Esophagus squamous epithelium (tissue), 5 donors: ENCODE measurements around the gene SLC44A1. TPM values are rescaled to one million over a fixed set of nuclear protein-coding genes. Genes with fewer than 3 reads are reported as not detected.

ENCODE experiments used
- DNase-seq: peaks from one replicate; lab custom pipeline; 2025; lab: John Stamatoyannopoulos, UW
- H3K27ac ChIP-seq, 4 donors: fragments of 200-600 bp; sonication (generic); one replicate each; pipeline ENCODE4 v1.5.1; 2016 to 2019; ENCODE audit warnings: mild to moderate bottlenecking in 1 of 4
- H3K27me3 ChIP-seq, 4 donors: fragments of 200-600 bp; sonication (generic); 1 replicate in 3 of 4; 2 replicates in 1 of 4; pipeline versions ENCODE4 v1.5.1 to v1.6.0; 2017 to 2021; ENCODE audit warnings: antibody characterized with exemption in 1 of 4
- H3K36me3 ChIP-seq, 3 donors: fragments of 200-600 bp; sonication (generic); one replicate each; pipeline ENCODE4 v1.5.1; 2016 to 2019
- H3K4me1 ChIP-seq, 3 donors: fragments of 200-600 bp; sonication (generic); one replicate each; pipeline ENCODE4 v1.5.1; 2017 to 2019
- H3K4me3 ChIP-seq, 4 donors: fragments of 200-600 bp; sonication (generic); 1 replicate in 3 of 4; 2 replicates in 1 of 4; pipeline ENCODE4 v1.5.1; 2016 to 2019; ENCODE audit warnings: mild to moderate bottlenecking in 2 of 4, moderate library complexity in 1 of 4
- H3K9me3 ChIP-seq, 3 donors: fragments of 200-600 bp; sonication (generic); one replicate each; pipeline ENCODE4 v1.5.1; 2016 to 2019
- POLR2A ChIP-seq, 4 donors: fragments of 450-650 bp; IDR thresholded peaks; one replicate each; pipeline ENCODE4 v1.6.1; 2017; ENCODE audit warnings: antibody characterized with exemption in 4 of 4, mild to moderate bottlenecking in 4 of 4, moderate library complexity in 3 of 4
- WGBS, 2 donors: methylation state at CpG; one replicate each; pipeline ENCODE4 v1.1.5; 2018; 5-methylcytosine and 5-hydroxymethylcytosine counted together
- intact Hi-C: fragments of 100-400 bp; cut with DNase I; formaldehyde crosslinking; loops from one replicate; pipeline ENCODE4 v1.15.0; 2022
- total RNA-seq, 4 donors: library from RNA; depleted of rRNA; stranded (reverse); fragments of >200 nt; gene quantifications; one replicate each; pipeline ENCODE4 v1.1.0, GENCODE V29; 2016
- TF ChIP-seq, protein P1 (sequence below), 6 experiments: fragments of 450-650 bp in 4 of 6; fragments of 200-600 bp in 2 of 6; sonication (generic) in 2 of 6; IDR thresholded peaks; one replicate each; pipeline ENCODE4 v1.5.1; 2016 to 2019; ENCODE audit warnings: antibody characterized with exemption in 6 of 6, mild to moderate bottlenecking in 4 of 6, moderate library complexity in 4 of 6
- donor health status: DM: yes; HTN: yes; CAD: no.

Gene SLC44A1
- total RNA-seq, 4 donors from 2014 or later = 19.9 to 52.9 (median 37.8) TPM

- no peak for DNase-seq
- Histone ChIP-seq H3K27me3 (no peaks in the 10 kb centered on the region), H3K9me3 (no peaks in the 10 kb centered on the region), H3K27ac (no peak overlapping the region), H3K4me1 (no peaks in the 10 kb centered on the region), H3K36me3 (peaks cover 0 to 25% (median 0%) of the 10 kb centered on the region in 3 donors), H3K4me3 (no peak overlapping the region)
- TF ChIP-seq, protein P1, sequence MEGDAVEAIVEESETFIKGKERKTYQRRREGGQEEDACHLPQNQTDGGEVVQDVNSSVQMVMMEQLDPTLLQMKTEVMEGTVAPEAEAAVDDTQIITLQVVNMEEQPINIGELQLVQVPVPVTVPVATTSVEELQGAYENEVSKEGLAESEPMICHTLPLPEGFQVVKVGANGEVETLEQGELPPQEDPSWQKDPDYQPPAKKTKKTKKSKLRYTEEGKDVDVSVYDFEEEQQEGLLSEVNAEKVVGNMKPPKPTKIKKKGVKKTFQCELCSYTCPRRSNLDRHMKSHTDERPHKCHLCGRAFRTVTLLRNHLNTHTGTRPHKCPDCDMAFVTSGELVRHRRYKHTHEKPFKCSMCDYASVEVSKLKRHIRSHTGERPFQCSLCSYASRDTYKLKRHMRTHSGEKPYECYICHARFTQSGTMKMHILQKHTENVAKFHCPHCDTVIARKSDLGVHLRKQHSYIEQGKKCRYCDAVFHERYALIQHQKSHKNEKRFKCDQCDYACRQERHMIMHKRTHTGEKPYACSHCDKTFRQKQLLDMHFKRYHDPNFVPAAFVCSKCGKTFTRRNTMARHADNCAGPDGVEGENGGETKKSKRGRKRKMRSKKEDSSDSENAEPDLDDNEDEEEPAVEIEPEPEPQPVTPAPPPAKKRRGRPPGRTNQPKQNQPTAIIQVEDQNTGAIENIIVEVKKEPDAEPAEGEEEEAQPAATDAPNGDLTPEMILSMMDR (IDR thresholded peaks at IDR 0.05) = no peak
- TF ChIP-seq POLR2A (IDR thresholded peaks at IDR 0.05) = no peak
- intact Hi-C loops = no loop called here
- 89 to 98% methylated on average over 3 of the region's 3 CpGs for WGBS, 2 donors
These were observed 110.0 kb downstream of the SLC44A1 start for GRCh38 chr9:105354448-105354847.

DNA sequence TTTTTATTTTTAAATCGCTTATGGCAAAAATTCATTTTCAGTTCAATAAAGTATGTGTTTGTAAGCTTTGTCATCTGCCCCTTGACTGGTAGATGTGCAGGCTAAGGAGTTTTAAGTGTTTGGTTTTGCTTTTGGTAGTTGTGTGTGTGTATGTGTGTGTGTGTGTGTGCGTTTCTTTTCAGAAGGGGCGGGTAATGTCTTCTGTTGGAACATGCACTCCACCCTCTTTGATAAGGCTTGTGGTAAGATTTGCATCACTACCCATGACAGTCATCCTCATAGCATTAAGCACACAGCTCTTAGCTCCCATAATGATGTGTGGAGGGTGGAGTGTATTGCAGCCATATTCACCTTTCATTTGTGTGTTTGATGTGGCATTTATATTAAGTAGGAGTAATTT, 111.3 kb downstream of the SLC44A1 start:
- DNase-seq = no peak
- WGBS, 2 donors = 70 to 88% methylated on average over 3 of the region's 3 CpGs
- intact Hi-C loops = no loop called here
- TF ChIP-seq, protein P1 (IDR thresholded peaks at IDR 0.05) = peak in 1 of 6 experiments; percentile 4
- TF ChIP-seq POLR2A (IDR thresholded peaks at IDR 0.05) = no peak
- peaks cover 0 to 30% (median 0%) of the 10 kb centered on the region in 3 donors for H3K36me3 ChIP-seq
- no peaks in the 10 kb centered on the region for H3K4me1 ChIP-seq
- no peaks in the 10 kb centered on the region for H3K9me3 ChIP-seq
- H3K27ac ChIP-seq = no peak overlapping the region
- no peaks in the 10 kb centered on the region for H3K27me3 ChIP-seq
- H3K4me3 ChIP-seq = no peak overlapping the region

- Histone ChIP-seq H3K36me3 (peaks cover 0 to 52% (median 0%) of the 10 kb centered on the region in 3 donors), H3K27ac (no peak overlapping the region), H3K4me3 (no peak overlapping the region), H3K4me1 (no peaks in the 10 kb centered on the region), H3K27me3 (no peaks in the 10 kb centered on the region), H3K9me3 (no peaks in the 10 kb centered on the region)
- TF ChIP-seq, protein P1 (IDR thresholded peaks at IDR 0.05) = no peak
- TF ChIP-seq POLR2A (IDR thresholded peaks at IDR 0.05) = no peak
- 70 to 79% methylated on average over 3 of the region's 3 CpGs for WGBS, 2 donors
- DNase-seq = no peak
- intact Hi-C loops = no loop called here
These were observed 113.5 kb downstream of the SLC44A1 start for GRCh38 chr9:105357937-105358336.

DNA sequence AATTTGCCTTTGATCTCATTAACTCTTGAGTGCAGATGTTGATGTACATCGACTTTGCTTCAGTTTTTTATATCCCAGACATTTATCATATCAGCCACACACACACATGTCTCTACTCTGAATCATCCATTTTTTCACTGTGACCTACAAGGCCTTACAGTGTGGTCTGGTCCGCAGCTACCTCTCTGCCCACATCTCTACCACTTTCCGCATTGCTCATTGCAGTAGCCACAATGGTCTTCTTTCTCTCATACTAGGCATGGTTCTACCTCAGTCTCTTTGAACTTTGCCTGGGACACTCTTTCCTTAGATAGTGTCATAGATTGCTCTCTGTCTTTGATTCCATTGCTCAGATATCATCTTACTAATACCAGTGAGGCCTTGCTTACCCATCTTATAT, 115.4 kb downstream of the SLC44A1 start:
- Histone ChIP-seq H3K27ac (no peak overlapping the region), H3K27me3 (no peaks in the 10 kb centered on the region), H3K9me3 (no peaks in the 10 kb centered on the region), H3K4me3 (no peak overlapping the region), H3K36me3 (peaks cover 0 to 68% (median 0%) of the 10 kb centered on the region in 3 donors), H3K4me1 (no peaks in the 10 kb centered on the region)
- DNase-seq = no peak
- TF ChIP-seq, protein P1 (IDR thresholded peaks at IDR 0.05) = no peak
- TF ChIP-seq POLR2A (IDR thresholded peaks at IDR 0.05) = no peak
- WGBS, 2 donors = 82 to 87% methylated on average over 3 of the region's 3 CpGs
- intact Hi-C loops = no loop called here

GRCh38 chr9:105360344-105360743, 115.9 kb downstream of the SLC44A1 start:
- Histone ChIP-seq H3K9me3 (no peaks in the 10 kb centered on the region), H3K27ac (no peak overlapping the region), H3K4me1 (no peaks in the 10 kb centered on the region), H3K36me3 (peaks cover 0 to 73% (median 0%) of the 10 kb centered on the region in 3 donors), H3K4me3 (no peak overlapping the region), H3K27me3 (no peaks in the 10 kb centered on the region)
- no peak for TF ChIP-seq POLR2A (IDR thresholded peaks at IDR 0.05)
- TF ChIP-seq, protein P1 (IDR thresholded peaks at IDR 0.05) = no peak
- intact Hi-C loops = no loop called here
- DNase-seq = no peak
- 58 to 67% methylated on average over 1 of the region's 1 CpG for WGBS, 2 donors
